ENCODE measurements around the gene ZPBP2.
A peak's percentile ranks its signal among the peaks of the same experiment; 100 is the strongest.
"Not testable (repeated sequence)": the region's sequence is repeated elsewhere in the genome, so short reads cannot be mapped to it uniquely, and the experiment has no call there.

ZPBP2 gene

GRCh38 chr17:39867880-39868553, at the start of gene ZPBP2:
Gene ZPBP2, plus strand, starts transcription at chr17:39868202. Its CDS starts 153 bp downstream, at chr17:39868355.
- peak; percentile 74 for DNase-seq

GRCh38 chr17:39818358-39819000, 49.5 kb upstream of the ZPBP2 start:
- DNase-seq, result no peak

- no peak for DNase-seq
Measured at GRCh38 chr17:39820541-39820940, 47.5 kb upstream of the ZPBP2 start.

- no peak for DNase-seq
Measured at GRCh38 chr17:39820987-39821386, 47.0 kb upstream of the ZPBP2 start.

GRCh38 chr17:39822051-39822451, 46.0 kb upstream of the ZPBP2 start:
- DNase-seq, result peak; percentile 35

GRCh38 chr17:39823407-39824054, 44.5 kb upstream of the ZPBP2 start:
- DNase-seq, result no peak

- DNase-seq, result no peak
Measured at GRCh38 chr17:39826334-39826733, 41.7 kb upstream of the ZPBP2 start.

- DNase-seq, result no peak
Measured at GRCh38 chr17:39828443-39828842, 39.6 kb upstream of the ZPBP2 start.

GRCh38 chr17:39831588-39831987, 36.4 kb upstream of the ZPBP2 start:
- no peak for DNase-seq

GRCh38 chr17:39834017-39834416, 34.0 kb upstream of the ZPBP2 start:
- no peak for DNase-seq

- no peak for DNase-seq
Measured at GRCh38 chr17:39835038-39835786, 32.8 kb upstream of the ZPBP2 start.

GRCh38 chr17:39836117-39836516, 31.9 kb upstream of the ZPBP2 start:
- DNase-seq, result no peak

- no peak for DNase-seq
Measured at GRCh38 chr17:39838057-39838456, 29.9 kb upstream of the ZPBP2 start.

- DNase-seq, result no peak
Measured at GRCh38 chr17:39838784-39839183, 29.2 kb upstream of the ZPBP2 start.

GRCh38 chr17:39841134-39841683, 26.8 kb upstream of the ZPBP2 start:
- no peak for DNase-seq

- DNase-seq, result no peak
Measured at GRCh38 chr17:39845052-39845846, 22.8 kb upstream of the ZPBP2 start.

GRCh38 chr17:39846205-39846604, 21.8 kb upstream of the ZPBP2 start:
- no peak for DNase-seq

GRCh38 chr17:39848600-39848999, 19.4 kb upstream of the ZPBP2 start:
- DNase-seq, result no peak

GRCh38 chr17:39850186-39850585, 17.8 kb upstream of the ZPBP2 start:
- not testable (repeated sequence) for DNase-seq

- DNase-seq, result no peak
Measured at GRCh38 chr17:39852239-39852638, 15.8 kb upstream of the ZPBP2 start.

GRCh38 chr17:39854909-39855308, 13.1 kb upstream of the ZPBP2 start:
- no peak for DNase-seq

Measured in stimulated activated naive CD4-positive, alpha-beta T cell treated with Interleukin-2 at 50 U/mL for 16 hours (primary cell).